Activated CD4-positive, alpha-beta T cell treated with anti-CD3 and anti-CD28 coated beads for 4 hours (primary cell): ENCODE data around the gene ACSM6.

Experiments
- DNase-seq, 2 donors: peaks; one replicate each; pipeline ENCODE4 v3.0.0-alpha.2; 2020

Gene ACSM6

DNA sequence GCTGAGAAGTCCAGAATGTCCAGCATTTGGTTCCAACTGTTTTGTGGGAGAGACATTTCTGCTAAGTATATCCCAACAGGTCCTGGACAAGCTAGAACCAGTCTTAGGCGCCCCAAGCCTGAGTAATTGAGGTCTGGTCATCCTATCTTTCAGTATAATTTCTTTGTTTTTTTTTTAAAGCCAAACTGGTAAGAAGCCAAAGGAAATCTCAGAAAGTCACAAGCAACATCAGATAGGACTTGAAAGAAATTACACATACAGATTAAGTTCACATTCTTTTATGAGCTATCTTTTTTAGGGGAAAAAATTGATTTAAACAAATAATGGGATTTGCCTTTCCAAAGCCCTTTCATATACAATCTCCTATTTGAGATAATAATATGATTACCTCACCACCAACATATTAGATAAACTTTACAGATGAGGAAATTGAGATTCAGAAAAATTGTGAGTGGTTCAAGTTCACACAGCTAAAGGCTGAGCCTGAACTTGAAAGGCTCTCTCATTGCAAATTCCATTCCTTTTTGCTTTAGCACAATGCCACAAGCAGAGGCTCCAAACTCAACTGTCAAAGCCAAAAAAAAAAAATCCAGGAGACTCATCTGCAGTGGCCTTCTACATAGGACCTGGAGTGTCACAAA is 81.8 kb downstream of the ACSM6 start:
- DNase-seq, result no peak

DNA sequence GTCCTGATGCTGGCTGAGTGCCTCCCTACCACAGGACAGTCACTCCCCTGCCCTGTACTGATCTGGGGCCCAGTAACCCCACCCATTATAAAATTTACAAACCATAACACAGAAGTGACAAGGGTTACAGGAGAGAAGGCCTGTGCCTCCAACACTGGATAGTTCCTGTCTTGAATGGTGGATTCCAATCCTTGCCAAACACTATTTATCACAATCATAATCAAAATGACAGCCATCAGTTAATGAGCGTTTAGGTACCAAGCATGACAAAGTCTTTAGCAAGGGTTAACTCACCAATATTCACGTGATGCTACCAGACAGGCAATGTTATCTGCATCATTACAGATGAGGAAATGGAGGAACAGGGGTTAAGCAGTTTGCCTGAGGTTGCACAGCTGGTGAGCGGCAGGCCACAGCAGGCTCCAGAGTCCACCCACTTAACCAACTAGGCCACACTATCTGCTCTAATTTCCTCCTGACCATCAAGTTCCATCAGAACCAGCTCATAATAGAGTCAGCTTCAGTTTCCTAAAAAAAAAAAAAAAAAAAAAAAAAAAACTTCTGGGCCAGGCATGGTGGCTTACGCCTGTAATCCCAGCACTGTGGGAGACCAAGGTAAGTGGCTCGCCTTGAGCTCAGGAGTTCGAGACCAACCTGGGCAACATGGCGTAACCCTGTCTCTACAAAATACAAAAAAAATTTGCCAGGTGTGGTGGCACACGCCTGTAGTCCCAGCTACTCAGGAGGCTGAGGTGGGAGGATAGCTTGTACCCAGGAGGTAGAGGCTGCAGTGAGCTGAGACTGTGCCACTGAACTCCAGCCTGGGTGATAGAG is 82.5 kb downstream of the ACSM6 start:
- DNase-seq, result no peak

DNA sequence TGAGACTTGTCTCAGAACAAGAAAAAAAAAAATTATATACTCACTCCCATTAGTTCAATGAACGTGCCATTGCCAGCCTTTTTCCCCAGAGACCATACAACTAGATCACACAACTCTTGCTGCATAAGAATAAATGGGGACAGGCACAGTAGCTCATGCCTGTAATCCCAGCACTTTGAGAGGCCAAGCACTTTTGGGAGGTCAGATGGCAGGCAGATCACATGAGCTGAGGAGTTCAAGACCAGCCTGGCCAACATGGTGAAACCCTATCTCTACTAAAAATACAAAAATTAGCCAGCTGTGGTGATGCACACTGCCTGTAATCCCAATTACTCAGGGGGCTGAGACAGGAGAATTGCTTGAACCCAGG is 83.1 kb downstream of the ACSM6 start:
- no peak for DNase-seq

DNA sequence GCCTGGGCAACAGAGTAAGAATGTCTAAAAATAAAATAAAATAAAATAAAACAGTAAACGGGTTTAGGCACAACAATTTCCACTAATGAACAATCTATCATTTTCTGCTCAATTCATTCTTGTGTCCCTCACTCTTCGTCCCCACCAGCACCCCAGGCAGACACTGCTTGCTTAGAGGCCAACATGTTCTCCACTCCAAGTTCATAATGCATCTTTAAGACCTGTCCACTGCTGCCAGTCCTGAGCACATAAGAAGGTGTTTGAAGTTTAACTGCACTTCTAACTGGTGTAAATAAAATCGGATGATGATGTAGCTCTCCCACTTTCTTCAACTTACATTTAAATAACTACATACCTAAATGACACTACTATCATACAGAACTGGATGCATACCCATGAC is 83.6 kb downstream of the ACSM6 start:
- no peak for DNase-seq
